B cell (primary cell): ENCODE data around the gene TFF2.

ENCODE experiments used
- EZH2 ChIP-seq: IDR thresholded peaks from 2 replicates; pipeline ENCODE4 v1.6.1; 2012; ENCODE audit warnings: borderline replicate concordance, low read depth, mild to moderate bottlenecking, moderate library complexity, low read length; ENCODE audit not compliant: insufficient read depth, poor library complexity, severe bottlenecking
- TF ChIP-seq, protein P1 (sequence below): fragments of 200-600 bp; IDR thresholded peaks from one replicate; pipeline ENCODE4 v1.8.0; 2022; ENCODE audit warnings: antibody characterized with exemption, mild to moderate bottlenecking

DNA sequence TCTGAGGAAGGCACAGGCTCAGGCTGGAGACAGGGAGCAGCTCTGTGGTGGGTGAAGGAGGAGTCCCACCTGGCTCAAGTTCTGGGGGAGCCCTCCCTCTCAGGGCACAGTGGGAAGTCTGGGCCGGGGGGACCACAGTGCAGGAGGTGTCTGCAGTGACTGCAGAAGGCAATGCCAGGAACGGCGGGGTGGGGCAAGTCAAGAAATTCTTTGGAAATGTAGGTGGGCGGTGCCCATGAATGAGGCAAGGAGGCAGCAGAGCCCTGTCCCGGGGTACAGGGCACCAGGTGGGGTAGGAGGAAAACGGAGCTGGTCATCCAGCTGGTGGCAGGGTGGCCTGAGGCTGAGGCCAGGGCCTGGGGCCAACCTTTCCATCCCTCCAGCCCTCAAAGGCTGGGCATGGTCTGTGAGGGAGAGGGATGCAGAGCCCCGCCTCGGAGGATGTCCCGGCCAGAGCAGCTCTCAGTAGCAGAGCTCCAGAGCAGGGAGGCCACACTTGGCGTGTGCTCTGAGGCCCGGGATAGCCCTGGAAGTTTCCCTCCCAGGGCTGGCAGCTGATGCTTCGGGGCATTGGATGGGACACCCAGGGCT is 40.3 kb downstream of the TFF2 start:
- TF ChIP-seq EZH2: no peak
- TF ChIP-seq, protein P1, sequence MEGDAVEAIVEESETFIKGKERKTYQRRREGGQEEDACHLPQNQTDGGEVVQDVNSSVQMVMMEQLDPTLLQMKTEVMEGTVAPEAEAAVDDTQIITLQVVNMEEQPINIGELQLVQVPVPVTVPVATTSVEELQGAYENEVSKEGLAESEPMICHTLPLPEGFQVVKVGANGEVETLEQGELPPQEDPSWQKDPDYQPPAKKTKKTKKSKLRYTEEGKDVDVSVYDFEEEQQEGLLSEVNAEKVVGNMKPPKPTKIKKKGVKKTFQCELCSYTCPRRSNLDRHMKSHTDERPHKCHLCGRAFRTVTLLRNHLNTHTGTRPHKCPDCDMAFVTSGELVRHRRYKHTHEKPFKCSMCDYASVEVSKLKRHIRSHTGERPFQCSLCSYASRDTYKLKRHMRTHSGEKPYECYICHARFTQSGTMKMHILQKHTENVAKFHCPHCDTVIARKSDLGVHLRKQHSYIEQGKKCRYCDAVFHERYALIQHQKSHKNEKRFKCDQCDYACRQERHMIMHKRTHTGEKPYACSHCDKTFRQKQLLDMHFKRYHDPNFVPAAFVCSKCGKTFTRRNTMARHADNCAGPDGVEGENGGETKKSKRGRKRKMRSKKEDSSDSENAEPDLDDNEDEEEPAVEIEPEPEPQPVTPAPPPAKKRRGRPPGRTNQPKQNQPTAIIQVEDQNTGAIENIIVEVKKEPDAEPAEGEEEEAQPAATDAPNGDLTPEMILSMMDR: no peak
